Naive thymus-derived CD4-positive, alpha-beta T cell (primary cell): ENCODE measurements around the gene TMTC2. TPM values are rescaled to one million over a fixed set of nuclear protein-coding genes. Genes with fewer than 3 reads are reported as not detected.

Source experiments
- ATAC-seq: fragments of 150-1000 bp; cut with Tn5 transposase; 2 replicates; pipeline ENCODE4 v1.10.0; 2021; ENCODE audit warnings: mild to moderate bottlenecking, moderate library complexity
- CTCF ChIA-PET: fragments of 350-600 bp; sonication (Branson Sonifier 250); formaldehyde crosslinking; loops from one replicate; lab custom pipeline; 2021; ENCODE audit warnings: antibody characterized with exemption; lab: Charles Lee
- POLR2A ChIA-PET: fragments of 350-600 bp; sonication (Branson Sonifier 250); formaldehyde crosslinking; loops from one replicate; lab custom pipeline; 2021; ENCODE audit warnings: antibody characterized with exemption, inconsistent platforms; lab: Charles Lee
- DNase-seq, 9 donors: peaks; one replicate each; pipeline versions ENCODE4 v3.0.0 to v3.0.0-alpha.2; 2020 to 2022; ENCODE audit warnings: mixed read lengths in 1 of 9
- H3K27ac ChIP-seq: one replicate; pipeline ENCODE4 v1.7.0; 2013; ENCODE audit warnings: mild to moderate bottlenecking, low read depth, low read length, moderate library complexity
- H3K27me3 ChIP-seq, 2 donors: one replicate each; pipeline ENCODE4 v1.7.0; 2013; ENCODE audit warnings: low read length in 2 of 2, mild to moderate bottlenecking in 2 of 2, moderate library complexity in 2 of 2; ENCODE audit not compliant: control insufficient read depth in 2 of 2, insufficient read depth in 2 of 2
- H3K36me3 ChIP-seq, 3 experiments: 1 replicate in 2 of 3; 2 replicates in 1 of 3; pipeline ENCODE4 v1.7.0; 2013; ENCODE audit warnings: low read length in 3 of 3, mild to moderate bottlenecking in 3 of 3, moderate library complexity in 1 of 3; ENCODE audit not compliant: insufficient read depth in 3 of 3, control insufficient read depth in 2 of 3
- H3K4me1 ChIP-seq, 2 donors: one replicate each; pipeline ENCODE4 v1.7.0; 2013; ENCODE audit warnings: low read length in 2 of 2, mild to moderate bottlenecking in 2 of 2, moderate library complexity in 1 of 2; ENCODE audit not compliant: control insufficient read depth in 2 of 2, insufficient read depth in 2 of 2
- H3K4me3 ChIP-seq: 2 replicates; pipeline ENCODE4 v1.7.0; 2013; ENCODE audit warnings: mild to moderate bottlenecking, low read length
- H3K9me3 ChIP-seq, 3 experiments: 1 replicate in 2 of 3; 2 replicates in 1 of 3; pipeline ENCODE4 v1.7.0; 2013; ENCODE audit warnings: low read length in 3 of 3; ENCODE audit not compliant: control insufficient read depth in 2 of 3
- H3K27ac Mint-ChIP-seq, 9 donors: one replicate each; pipeline ENCODE4 v1.8.0; 2020 to 2022; ENCODE audit warnings: mixed read lengths in 9 of 9, mild to moderate bottlenecking in 8 of 9, moderate library complexity in 5 of 9, inconsistent platforms in 2 of 9
- H3K27me3 Mint-ChIP-seq, 5 donors: one replicate each; pipeline ENCODE4 v1.8.0; 2021 to 2022; ENCODE audit warnings: mixed read lengths in 5 of 5, mild to moderate bottlenecking in 1 of 5
- H3K36me3 Mint-ChIP-seq, 5 donors: one replicate each; pipeline ENCODE4 v1.8.0; 2020 to 2022; ENCODE audit warnings: mixed read lengths in 5 of 5, mild to moderate bottlenecking in 3 of 5, inconsistent platforms in 1 of 5
- H3K4me1 Mint-ChIP-seq, 7 donors: one replicate each; pipeline ENCODE4 v1.8.0; 2020 to 2022; ENCODE audit warnings: mixed read lengths in 7 of 7, mild to moderate bottlenecking in 3 of 7, inconsistent platforms in 1 of 7
- H3K4me3 Mint-ChIP-seq, 10 donors: one replicate each; pipeline ENCODE4 v1.8.0; 2020 to 2022; ENCODE audit warnings: mild to moderate bottlenecking in 10 of 10, mixed read lengths in 10 of 10, moderate library complexity in 6 of 10, inconsistent platforms in 2 of 10
- H3K9me3 Mint-ChIP-seq, 11 donors: one replicate each; pipeline ENCODE4 v1.8.0; 2020 to 2022; ENCODE audit warnings: mixed read lengths in 11 of 11, mild to moderate bottlenecking in 4 of 11, inconsistent platforms in 1 of 11, moderate library complexity in 1 of 11
- intact Hi-C, 2 donors: fragments of 100-400 bp; cut with micrococcal nuclease; formaldehyde crosslinking; loops; one replicate each; pipeline ENCODE4 v1.15.1; 2023
- polyA plus RNA-seq, 2 donors: library from polyadenylated mRNA; unstranded; fragments of 300-500 nt; fragmentation: Illumina TruSeq; gene quantifications; one replicate each; pipeline ENCODE4 v1.2.3, GENCODE V29; 2021
- total RNA-seq, 6 experiments: library from RNA in 5 of 6; stranded (reverse) in 5 of 6; gene quantifications; 1 replicate in 5 of 6; 2 replicates in 1 of 6; pipeline ENCODE4 v1.2.3 and lab custom pipeline; 2021 to 2026

The TMTC2 gene
- total and polyA plus RNA-seq, 7 experiments from 2014 or later, result 3.1 to 11.1 (median 4.7) TPM; not detected in 2

DNA sequence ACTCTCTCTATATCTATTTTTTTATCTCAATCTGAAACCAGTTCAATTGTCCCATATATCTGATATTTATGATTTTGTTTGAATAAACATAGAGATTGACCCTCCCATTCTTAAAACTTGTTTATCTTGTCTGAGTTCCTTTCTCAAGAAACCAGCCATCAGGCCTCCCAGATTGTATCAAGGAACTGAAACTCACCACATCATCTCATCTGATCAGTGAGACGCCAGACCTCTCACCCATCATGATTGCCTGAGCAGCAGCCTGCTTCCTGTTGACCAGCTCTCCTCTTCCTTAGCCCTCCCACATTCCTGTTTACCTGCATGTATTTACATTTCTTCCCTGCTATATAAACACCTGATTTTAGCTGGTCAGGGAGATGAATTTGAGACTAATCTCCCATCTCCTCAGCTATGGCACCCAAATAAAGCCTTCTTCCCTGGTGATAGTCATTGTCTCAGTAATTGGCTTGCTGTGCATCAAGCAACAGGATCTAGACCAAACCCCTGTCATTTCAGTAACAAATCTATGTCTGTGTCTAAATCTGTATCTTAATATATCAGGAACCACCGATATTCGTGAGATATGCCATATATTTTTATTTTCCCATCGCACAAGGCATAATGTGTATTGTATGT is 323.6 kb downstream of the TMTC2 start:
- Histone ChIP-seq H3K4me1 (no peaks in the 10 kb centered on the region), H3K36me3 (no peaks in the 10 kb centered on the region), H3K4me3 (no peak overlapping the region), H3K9me3 (peaks cover 0 to 7% (median 0%) of the 10 kb centered on the region in 3 experiments), H3K27me3 (no peaks in the 10 kb centered on the region), H3K27ac (no peak overlapping the region)
- Mint-ChIP-seq H3K27me3 (no peaks in the 10 kb centered on the region), H3K4me1 (no peaks in the 10 kb centered on the region), H3K4me3 (no peak overlapping the region), H3K9me3 (peaks cover 9 to 41% (median 18%) of the 10 kb centered on the region in 11 donors), H3K27ac (no peak overlapping the region), H3K36me3 (peaks cover 2 to 34% (median 23%) of the 10 kb centered on the region in 5 donors)
- intact Hi-C loops, result no loop called here
- CTCF ChIA-PET, result no interaction called here
- no peak for DNase-seq
- peak; percentile 41 for ATAC-seq
- POLR2A ChIA-PET, result no interaction called here

DNA sequence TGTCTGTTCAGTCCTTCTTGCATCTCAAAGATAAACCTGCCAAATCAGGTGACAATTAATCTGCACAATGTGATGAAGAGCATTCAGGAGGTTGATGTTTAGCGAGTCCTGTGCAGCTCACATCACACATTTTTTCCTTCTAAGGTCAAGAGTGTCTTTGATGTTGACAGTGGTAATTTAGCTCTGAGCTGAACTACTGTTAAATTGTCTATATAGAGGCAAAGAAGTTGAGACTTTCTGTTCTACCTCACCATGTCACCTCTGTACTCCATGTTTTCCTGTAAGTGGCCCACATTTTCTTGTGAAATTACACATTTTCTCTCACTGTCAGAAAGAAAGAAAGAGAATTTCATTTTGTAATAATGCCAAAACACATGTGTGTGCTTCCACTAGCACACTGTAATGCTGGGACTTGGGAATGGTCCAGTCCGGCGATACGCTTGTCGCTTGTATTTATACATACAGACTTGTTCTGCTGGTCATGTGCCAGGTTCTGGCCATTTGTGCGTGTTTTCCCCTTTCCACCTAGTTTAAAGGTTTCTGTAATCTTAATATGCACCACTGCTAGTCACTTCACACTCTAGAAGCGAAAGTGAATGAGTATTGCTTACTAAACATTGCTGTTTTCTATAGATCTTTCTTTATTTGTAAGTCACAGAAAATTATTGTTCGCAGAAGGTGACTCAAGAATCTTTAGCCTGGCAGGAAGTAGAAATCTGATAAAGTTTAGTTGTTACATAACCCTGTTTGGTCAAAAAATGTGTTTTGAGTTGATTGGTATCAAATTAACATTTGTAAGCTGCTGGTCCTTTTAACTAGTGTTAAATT is 328.9 kb downstream of the TMTC2 start:
- Histone ChIP-seq H3K4me3 (no peak overlapping the region), H3K27me3 (no peaks in the 10 kb centered on the region), H3K9me3 (no peaks in the 10 kb centered on the region), H3K27ac (no peak overlapping the region), H3K36me3 (no peaks in the 10 kb centered on the region), H3K4me1 (no peaks in the 10 kb centered on the region)
- H3K4me1 Mint-ChIP-seq, result peaks cover 0 to 2% (median 0%) of the 10 kb centered on the region in 7 donors
- intact Hi-C loops, result no loop called here
- no peak overlapping the region for H3K27ac Mint-ChIP-seq
- no peak overlapping the region for H3K4me3 Mint-ChIP-seq
- DNase-seq (no peak), ATAC-seq (no peak)
- ChIA-PET CTCF (no interaction called here), POLR2A (no interaction called here)
- peaks cover 0 to 8% (median 3%) of the 10 kb centered on the region in 5 donors for H3K36me3 Mint-ChIP-seq
- peaks cover 0 to 10% (median 4%) of the 10 kb centered on the region in 11 donors for H3K9me3 Mint-ChIP-seq
- H3K27me3 Mint-ChIP-seq, result no peaks in the 10 kb centered on the region

DNA sequence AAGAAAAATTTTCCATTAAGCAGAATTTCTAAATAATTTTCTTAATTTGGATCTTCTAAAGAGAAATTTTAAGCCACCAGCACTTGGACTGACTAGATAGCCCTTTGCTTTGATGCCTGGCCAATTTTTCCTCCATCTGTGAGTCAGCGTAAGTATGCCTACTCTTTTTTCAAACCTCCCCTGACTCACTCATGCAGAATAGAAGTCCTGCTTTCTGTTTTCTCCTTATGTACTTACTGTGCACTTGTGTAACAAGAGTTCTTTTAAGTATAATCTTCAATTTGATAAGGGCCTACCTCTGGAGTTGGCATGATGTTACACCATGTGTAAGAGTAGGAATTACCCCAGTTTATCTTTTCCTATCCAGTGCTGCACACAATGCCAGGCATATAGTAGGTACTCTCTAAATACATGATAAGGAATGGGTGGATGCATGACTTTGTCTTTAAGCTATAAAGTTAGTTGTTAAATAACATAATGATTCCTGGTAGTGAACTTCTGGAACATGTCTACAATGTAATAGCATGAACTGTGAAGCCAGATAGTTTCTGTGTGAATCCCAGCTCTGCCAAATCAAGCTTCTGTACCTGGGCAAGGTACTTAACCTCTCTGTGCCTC is 329.6 kb downstream of the TMTC2 start:
- no peaks in the 10 kb centered on the region for H3K27me3 Mint-ChIP-seq
- intact Hi-C loops, result no loop called here
- H3K4me1 Mint-ChIP-seq, result peaks cover 0 to 2% (median 0%) of the 10 kb centered on the region in 7 donors
- H3K27me3 ChIP-seq, result no peaks in the 10 kb centered on the region
- ATAC-seq (peak; percentile 47), DNase-seq (no peak)
- no peak overlapping the region for H3K27ac ChIP-seq
- peaks cover 0 to 4% (median 0%) of the 10 kb centered on the region in 5 donors for H3K36me3 Mint-ChIP-seq
- no peak overlapping the region for H3K4me3 Mint-ChIP-seq
- peaks cover 0 to 8% (median 3%) of the 10 kb centered on the region in 11 donors for H3K9me3 Mint-ChIP-seq
- CTCF ChIA-PET, result no interaction called here
- H3K4me3 ChIP-seq, result no peak overlapping the region
- H3K9me3 ChIP-seq, result no peaks in the 10 kb centered on the region
- no peaks in the 10 kb centered on the region for H3K4me1 ChIP-seq
- POLR2A ChIA-PET, result no interaction called here
- no peaks in the 10 kb centered on the region for H3K36me3 ChIP-seq
- no peak overlapping the region for H3K27ac Mint-ChIP-seq

DNA sequence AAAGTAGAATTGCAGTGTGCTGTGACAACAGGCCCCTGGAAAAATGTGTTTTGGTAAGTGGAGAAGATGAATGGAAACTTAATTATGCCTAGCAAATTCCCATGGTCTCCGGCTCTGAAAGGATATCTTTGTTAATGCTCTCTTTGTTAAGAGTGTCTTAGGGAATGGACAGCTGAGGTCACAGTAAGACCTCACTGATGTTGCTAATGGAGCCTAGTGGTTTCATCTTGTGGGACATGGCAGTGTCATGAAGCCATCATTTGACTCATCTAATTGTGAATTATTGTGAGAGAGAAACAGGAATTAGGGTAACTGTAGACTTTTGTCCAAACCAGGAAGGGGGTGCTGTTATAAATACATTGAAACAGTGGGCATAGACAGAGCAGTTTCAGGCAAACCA is 330.3 kb downstream of the TMTC2 start:
- intact Hi-C loops, result no loop called here
- no peak overlapping the region for H3K27ac ChIP-seq
- POLR2A ChIA-PET, result no interaction called here

DNA sequence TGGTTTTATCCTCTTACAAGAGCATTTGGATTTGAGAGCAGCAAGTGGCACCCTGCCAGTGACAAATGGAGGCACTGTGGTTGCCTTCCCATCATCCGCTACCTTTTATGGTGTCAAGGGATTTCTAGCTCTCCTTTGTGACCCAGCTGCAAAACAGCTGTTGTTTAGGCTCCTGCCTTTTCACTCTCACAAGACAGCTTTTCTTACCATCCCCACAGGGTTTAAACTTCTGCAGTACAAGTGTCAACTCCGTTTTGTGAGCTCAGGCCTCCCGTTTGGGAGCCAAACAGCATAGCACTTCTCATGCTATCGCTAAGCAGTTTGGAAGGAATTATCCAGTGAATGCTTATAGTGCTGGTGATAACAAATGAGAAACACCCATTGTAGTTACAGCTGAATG is 331.4 kb downstream of the TMTC2 start:
- no peaks in the 10 kb centered on the region for H3K27me3 Mint-ChIP-seq
- Histone ChIP-seq H3K9me3 (no peaks in the 10 kb centered on the region), H3K4me3 (no peak overlapping the region), H3K27ac (no peak overlapping the region), H3K27me3 (no peaks in the 10 kb centered on the region), H3K36me3 (no peaks in the 10 kb centered on the region), H3K4me1 (no peaks in the 10 kb centered on the region)
- no peak overlapping the region for H3K4me3 Mint-ChIP-seq
- DNase-seq (no peak), ATAC-seq (no peak)
- intact Hi-C loops, result no loop called here
- ChIA-PET POLR2A (no interaction called here), CTCF (no interaction called here)
- no peaks in the 10 kb centered on the region for H3K36me3 Mint-ChIP-seq
- H3K27ac Mint-ChIP-seq, result no peak overlapping the region
- peaks cover 0 to 2% (median 0%) of the 10 kb centered on the region in 7 donors for H3K4me1 Mint-ChIP-seq
- H3K9me3 Mint-ChIP-seq, result peaks cover 0 to 4% (median 0%) of the 10 kb centered on the region in 11 donors

More for the DNA sequence above, 330.3 kb downstream of the TMTC2 start:
- Histone ChIP-seq H3K9me3 (no peaks in the 10 kb centered on the region), H3K4me3 (no peak overlapping the region), H3K36me3 (no peaks in the 10 kb centered on the region), H3K27me3 (no peaks in the 10 kb centered on the region), H3K4me1 (no peaks in the 10 kb centered on the region)
- CTCF ChIA-PET, result no interaction called here
- DNase-seq, result no peak
- H3K27me3 Mint-ChIP-seq, result no peaks in the 10 kb centered on the region
- H3K4me3 Mint-ChIP-seq, result no peak overlapping the region
- H3K4me1 Mint-ChIP-seq, result peaks cover 0 to 2% (median 0%) of the 10 kb centered on the region in 7 donors
- H3K36me3 Mint-ChIP-seq, result no peaks in the 10 kb centered on the region
- no peak for ATAC-seq
- H3K9me3 Mint-ChIP-seq, result peaks cover 0 to 4% (median 0%) of the 10 kb centered on the region in 11 donors
- no peak overlapping the region for H3K27ac Mint-ChIP-seq

DNA sequence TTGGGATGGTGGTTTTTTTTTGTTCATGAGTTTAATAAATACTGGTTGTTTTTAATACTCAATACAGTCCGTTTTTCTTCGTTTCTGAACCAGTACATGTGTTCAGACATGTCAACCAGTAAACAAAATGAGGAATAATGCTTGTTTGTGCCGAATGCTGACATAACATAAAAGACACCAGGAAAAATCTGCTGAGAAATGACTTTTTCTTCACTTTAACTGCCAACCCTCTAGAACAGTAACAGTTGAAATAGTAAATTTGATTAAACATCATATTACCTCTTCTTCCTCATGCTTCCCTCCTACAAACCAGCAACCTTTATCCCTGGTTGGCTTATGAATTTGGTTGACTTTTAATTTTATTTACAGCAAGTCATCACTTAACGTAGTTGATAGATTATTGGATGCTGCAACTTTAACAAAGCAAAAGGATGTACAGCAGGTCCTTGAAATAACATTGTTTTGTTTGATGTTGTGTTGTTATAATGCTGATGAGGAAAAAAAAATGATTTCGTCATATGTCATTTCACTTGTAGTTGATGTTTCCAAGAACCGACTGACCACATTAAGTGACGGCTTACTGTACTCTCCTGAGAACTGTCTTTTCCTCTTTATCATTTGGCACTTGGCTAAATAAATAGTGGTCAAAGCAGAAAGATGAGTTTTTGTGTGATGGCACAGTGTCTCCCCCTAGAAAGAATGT is 340.5 kb downstream of the TMTC2 start:
- Histone ChIP-seq H3K4me3 (no peak overlapping the region), H3K4me1 (no peaks in the 10 kb centered on the region), H3K27ac (no peak overlapping the region), H3K36me3 (no peaks in the 10 kb centered on the region), H3K9me3 (no peaks in the 10 kb centered on the region), H3K27me3 (no peaks in the 10 kb centered on the region)
- no peak for ATAC-seq
- H3K4me3 Mint-ChIP-seq, result no peak overlapping the region
- no peak for DNase-seq
- ChIA-PET CTCF (no interaction called here), POLR2A (no interaction called here)
- H3K9me3 Mint-ChIP-seq, result no peaks in the 10 kb centered on the region
- intact Hi-C loops, result no loop called here
- H3K36me3 Mint-ChIP-seq, result no peaks in the 10 kb centered on the region
- H3K27ac Mint-ChIP-seq, result no peak overlapping the region
- peaks cover 0 to 4% (median 0%) of the 10 kb centered on the region in 7 donors for H3K4me1 Mint-ChIP-seq
- no peaks in the 10 kb centered on the region for H3K27me3 Mint-ChIP-seq
